CD4-positive, alpha-beta T cell treated with Interleukin-6 at 100 ng/mL for 8 hours (primary cell): ENCODE results near the gene WNT4.
A peak's percentile ranks its signal among the peaks of the same experiment; 100 is the strongest.

Experiments used
- DNase-seq: peaks from one replicate; pipeline ENCODE4 v3.0.0-alpha.2; 2020; ENCODE audit warnings: mixed read lengths, low spot score

Gene WNT4

DNA sequence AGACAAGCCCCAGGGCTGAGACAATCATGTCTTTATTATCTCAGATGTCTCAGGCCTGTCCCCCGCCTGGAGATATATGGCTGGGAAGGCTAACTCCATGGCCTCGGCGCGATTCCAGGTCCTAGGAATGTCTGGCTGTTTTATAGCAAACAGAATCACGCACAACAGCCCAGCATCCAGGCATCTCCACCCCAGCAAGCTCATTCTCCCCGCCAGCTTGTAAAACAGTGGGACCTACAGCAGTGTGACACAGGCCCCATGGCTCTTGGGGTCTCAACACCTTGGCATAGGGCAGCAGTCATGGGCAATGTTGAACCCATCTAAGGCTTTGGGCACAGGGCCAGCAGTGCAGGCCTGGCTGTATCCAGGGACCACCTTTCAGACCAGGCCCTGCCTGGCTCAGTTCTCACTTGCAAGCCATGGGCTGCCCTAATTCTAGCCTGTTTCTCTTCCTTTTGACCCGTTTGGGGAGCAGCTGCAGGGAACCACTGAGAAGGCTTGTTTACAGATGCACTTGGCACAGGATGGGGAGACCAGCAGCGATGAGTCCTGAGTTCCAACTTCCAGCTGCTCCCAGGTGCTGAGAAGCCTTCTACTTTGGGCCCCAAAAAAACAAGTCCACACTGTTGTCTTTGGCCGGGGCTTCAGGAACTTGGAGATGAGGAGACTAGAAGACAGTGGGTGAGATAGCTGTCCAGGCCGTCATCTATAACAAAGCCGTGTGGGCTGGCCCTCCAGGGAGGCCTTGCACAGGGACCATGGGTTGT lies 34.4 kb downstream of the WNT4 start:
- no peak for DNase-seq

DNA sequence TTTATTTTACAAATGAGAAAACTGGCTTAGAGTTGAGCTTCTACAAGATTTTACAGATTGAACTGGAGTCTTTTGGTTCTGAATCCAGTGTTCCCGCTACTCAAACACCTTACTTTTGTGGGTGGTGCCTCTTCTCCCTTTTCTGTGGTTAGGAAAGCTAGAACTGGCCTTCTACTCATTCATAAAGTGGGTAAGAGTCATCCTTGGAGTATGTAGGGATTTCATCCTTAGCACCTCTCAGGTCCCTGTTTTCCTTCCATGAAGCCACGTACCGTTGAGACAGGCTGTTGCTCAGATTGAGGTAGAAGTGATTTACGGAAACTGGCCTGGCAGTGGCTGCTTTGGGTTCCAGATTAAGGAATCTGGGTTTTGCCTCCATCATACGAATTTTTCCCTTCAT lies 35.8 kb downstream of the WNT4 start:
- DNase-seq, result no peak

DNA sequence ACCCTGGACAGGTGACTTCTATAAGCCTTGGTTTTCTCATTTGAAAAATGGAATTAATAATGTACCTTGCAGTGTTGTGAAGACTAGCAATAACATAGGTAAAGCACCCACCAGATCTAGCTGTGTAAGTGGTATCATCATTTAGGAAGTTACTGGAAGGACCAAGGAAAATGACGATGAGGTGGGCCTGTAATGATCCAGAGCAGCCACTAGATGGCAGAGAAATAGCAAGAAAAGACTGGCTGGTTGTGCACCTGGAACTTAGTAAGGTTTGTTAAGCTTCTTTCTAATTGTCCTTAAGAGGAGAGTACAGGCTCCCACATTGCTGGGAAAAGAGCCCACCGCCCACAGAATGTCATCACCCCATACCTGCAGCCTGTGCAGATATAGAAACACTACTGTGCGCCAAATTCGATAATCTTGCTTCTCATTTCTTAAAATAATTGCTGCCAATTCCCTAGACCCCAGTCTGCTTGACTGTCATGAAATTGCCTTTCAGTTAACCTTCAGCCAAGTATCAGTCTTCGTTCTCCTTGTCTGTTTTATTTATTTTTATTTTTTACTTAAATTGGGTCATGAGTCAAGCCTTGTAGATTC lies 37.2 kb downstream of the WNT4 start:
- DNase-seq, result peak; percentile 30

DNA sequence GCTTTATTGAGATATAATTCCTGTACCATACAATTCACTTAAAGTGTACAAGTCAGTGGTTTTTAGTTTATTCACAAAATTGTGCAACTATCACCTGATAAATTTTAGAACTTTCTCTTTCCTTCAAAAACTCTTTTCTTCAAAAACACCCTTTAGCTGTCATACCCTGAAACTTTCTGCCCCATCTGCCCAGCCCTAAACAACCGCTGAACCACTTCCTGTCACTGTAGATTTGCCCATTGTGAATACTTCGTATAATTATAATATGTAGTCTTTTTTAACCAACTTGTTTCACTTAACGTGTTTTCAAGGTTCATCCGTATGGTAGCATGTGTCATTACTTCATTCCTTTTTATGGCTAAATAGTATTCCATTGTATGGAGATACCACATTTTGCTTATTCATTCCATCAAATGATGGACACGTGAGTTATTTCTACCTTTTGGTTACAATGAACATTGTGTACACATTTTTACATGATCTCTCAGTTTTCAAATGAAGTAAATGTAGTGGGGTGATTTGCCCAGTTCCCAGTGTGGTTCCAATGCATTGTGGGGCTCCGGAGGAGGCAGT lies 37.9 kb downstream of the WNT4 start:
- peak; percentile 58 for DNase-seq

GRCh38 chr1:22104094-22104493 lies 38.8 kb downstream of the WNT4 start:
- DNase-seq, result no peak

DNA sequence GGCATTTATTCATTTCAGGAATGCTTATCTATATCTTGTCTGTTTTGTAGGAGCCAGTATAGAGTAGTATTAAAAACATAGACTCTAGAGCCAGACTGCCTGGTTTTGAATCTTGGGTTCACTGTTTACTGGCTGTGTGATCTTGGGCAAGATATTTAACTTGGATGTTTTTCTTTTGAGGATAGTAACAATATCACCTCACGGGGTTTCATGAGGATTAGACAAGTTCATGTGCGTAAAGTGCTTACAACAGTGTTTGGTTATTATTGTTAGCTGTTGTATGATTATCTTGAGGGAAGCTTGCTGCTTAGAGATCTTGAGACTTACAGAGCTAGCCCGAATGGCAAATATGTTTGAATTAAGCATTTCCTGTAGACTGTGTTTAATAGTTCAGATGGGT lies 40.2 kb downstream of the WNT4 start:
- no peak for DNase-seq

DNA sequence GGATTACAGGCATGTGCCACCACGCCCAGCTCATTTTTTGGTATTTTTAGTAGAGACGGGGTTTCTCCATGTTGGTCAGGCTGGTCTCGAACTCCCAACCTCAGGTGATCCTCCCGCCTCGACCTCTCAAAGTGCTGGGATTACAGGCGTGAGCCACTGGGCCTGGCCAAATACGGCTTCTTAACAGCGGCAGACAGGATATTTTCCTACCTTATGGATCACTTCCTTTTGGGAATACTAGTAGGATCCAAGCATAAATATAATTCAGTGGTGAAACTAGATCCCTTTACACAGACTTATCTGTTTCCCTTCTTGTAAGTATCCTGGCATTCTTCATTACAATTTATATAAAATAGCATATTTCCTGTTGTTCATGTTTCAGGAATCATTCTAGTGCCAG lies 40.9 kb downstream of the WNT4 start:
- DNase-seq, result no peak

DNA sequence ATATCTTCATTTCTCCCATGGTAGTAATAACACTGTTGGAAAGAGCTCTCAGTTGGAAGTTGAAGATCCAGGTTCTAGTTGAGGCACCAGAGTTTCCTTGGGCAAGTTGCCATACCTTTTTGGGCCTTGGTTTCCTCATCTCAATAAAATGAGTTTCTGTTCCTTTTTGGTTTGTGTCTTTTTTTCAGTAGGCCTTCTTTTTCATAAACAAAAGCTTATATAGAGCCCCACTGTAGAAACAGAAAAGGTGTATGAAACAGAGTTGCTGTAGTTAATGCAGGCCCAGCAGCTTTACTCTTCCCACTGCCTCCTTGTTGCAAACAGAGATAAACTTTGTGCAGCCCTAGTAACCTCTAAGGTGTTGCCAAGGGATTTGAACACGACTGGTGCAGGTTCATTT lies 41.7 kb downstream of the WNT4 start:
- DNase-seq, result no peak

DNA sequence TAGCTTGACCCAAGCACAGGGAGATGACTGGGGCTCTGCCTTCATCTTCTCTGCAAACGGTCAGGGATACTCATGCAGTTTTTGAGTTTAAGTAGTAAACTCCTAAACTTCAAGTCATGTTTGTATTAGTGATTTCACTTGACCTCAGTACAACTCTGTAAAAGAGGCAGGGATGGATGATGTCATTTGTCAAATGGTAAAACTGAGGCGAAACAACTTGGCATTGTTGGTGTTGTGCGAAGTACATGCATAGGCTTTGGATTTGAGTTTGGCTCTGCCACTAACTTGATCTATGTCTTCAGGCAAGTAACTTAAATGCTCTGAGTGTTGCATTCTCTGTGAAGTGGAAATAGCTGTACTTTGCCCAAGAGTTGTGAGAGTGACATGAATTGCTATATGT lies 42.7 kb downstream of the WNT4 start:
- no peak for DNase-seq

DNA sequence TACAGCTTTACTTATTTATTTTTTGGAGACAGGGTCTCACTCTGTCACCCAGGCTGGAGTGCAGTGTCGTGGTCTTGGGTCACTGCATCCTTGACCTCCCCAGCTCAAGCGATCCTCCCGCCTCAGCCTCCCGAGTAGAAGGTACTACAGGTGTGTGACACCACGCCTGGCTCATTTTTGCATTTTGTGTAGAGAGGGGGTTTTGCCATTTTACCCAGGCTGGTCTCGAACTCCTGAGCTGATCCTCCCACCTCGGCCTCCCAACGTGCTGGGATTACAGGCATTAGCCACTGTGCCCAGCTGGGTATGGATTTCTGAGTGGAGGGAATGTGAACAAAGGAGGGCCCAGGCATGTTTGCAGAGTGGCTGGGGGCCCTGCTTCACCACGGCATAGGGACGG lies 44.1 kb downstream of the WNT4 start:
- no peak for DNase-seq

DNA sequence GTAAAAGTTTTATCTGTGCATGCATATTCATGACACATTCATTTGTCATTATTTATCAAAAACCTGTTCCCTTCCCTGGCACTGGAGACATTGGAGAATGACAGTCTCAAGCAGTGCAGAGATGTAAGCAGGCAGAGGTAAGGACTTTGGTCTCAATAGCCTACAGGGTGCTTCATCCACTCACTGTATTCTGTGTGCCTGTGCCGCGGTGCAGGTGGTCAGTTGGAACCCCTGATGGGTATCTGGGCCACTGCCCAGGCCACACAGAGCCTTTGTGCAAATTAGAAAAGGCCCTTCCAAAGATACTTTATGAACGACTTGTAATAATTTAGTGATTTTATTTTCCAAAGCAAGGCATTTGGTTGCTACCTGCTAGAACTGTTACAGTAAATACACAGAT lies 46.4 kb downstream of the WNT4 start:
- DNase-seq, result no peak

- DNase-seq, result no peak
Measured at GRCh38 chr1:22096036-22096435, 46.9 kb downstream of the WNT4 start.

DNA sequence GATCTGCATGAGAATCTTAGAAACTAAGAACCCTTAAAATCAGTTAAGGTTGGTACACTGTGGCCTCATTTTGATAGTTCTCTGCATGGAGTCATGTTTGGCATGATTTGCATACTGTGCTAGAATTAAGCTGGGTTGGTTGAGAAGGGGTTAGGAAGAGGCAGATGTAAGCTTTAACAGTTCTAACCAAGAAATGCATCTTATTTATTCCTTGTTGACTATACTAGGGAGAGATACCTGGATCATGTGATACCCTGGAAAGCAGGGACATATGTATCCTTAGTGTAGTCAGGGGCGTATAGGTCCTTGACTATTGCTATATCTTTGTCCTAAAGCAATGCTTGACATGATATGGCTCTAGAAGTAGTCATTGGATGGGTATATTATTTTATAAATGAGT lies 49.4 kb downstream of the WNT4 start:
- no peak for DNase-seq

DNA sequence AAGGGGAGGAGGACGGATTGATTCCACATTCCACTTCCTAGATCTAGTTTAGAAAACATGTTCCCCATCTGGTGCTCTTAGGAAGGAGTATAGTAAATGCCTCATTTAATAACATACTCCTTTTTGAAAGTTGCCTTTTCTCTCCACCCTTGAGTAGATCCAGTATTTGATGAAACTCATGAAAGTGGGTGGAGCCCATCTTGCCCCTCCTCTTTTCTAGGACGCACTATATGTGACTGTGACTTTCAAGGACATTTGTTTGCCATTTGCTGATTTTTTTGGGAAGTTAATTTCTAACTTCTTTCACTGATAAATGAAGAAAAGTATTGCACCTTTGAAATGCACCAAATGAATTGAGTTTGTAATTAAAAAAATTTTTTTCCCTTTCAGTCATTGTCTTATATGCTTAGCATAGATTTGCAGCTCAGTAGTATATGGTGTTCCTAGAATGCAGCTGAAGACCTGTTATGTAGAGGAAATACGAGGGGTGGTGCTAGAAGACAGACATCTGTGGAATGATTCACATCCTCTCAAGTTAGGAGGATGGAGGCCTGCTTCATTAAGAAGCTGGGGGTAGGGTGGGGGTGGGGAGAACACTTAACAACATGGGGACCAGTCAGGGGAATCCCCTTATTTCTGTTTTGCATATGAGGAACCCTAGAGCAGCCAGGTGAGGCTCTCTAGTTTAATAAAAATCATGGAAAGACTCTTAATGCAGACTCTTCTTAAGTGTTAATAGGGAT lies 50.7 kb downstream of the WNT4 start:
- peak; percentile 64 for DNase-seq

DNA sequence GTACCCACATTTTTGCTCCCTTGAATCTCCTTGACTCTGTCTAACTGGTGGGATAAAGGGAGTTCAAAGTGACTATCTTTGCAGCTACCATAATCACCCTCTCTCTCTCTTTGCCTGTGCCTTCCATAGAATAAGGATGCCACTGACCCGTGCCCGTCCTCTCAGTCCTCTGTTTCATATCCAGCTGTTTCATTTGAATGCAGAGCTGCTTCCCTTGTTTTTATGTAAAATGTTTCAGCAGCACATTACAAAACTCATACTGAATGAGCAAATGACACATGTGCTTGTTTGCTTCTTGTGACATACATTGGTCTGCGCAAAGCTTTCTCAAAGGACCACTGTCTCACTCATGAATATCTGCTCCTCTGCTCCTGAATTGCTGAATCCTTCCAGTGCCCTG lies 52.0 kb downstream of the WNT4 start:
- no peak for DNase-seq

DNA sequence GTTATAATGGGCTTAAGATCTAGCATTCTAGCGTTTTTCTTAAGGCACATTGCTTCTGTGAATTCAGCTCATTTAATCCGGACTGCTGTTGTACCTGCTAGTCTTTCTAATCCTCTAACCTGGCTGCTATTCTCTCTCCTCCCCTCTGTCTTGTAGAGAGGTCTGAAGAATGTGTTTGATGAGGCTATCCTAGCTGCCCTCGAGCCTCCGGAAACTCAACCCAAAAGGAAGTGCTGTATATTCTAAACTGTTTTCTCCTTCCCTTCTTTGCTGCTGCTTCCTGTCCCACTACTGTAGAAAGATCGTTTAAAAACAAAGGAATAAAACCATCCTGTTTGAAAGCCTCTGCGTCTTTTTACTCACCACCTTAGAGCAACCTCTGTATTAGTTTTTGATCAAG lies 53.1 kb downstream of the WNT4 start:
- DNase-seq, result peak; percentile 11

- DNase-seq, result no peak
Measured at GRCh38 chr1:22089134-22089571, 53.7 kb downstream of the WNT4 start.

GRCh38 chr1:22088331-22088730 lies 54.6 kb downstream of the WNT4 start:
- no peak for DNase-seq

GRCh38 chr1:22080191-22080590 lies 62.7 kb downstream of the WNT4 start:
- no peak for DNase-seq

DNA sequence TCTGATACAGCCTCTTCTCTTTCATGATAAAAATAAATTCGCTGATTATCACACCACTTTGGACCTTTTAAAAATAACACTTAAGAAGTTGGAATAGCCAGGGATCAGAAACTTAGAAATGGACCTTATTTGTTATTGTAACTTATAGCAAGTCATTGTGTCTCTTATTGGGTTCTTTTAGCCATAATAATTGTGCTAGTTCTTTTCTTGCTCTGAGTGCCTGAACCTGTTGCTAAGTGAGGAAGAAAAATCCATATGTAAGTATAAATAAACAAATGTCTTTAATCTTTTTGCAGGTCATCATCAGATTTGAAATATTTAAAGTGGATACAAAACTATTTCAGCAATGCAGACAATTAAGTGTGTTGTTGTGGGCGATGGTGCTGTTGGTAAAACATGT lies 64.8 kb downstream of the WNT4 start:
- no peak for DNase-seq

- DNase-seq, result no peak
Measured at GRCh38 chr1:22077728-22078127, 65.2 kb downstream of the WNT4 start.

- DNase-seq, result no peak
Measured at GRCh38 chr1:22076346-22076745, 66.6 kb downstream of the WNT4 start.

DNA sequence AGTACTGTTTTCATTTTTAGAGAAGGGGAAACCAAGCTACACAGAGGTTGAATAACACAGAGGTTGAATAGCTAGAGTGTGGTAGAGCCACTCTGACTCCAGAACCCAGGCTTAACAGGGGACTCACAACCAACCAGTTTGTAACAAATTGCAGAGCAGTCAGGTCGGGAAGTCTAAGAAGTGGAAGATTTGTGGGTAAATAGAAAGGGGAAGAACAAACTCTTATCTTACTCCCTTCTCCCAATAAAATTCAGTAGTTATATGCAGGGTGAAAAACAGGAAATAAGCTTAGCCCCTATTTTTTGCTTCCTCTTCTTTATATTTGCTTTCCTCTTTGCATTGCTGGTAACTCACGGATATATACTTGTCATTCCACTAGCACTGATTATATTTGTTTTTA lies 67.2 kb downstream of the WNT4 start:
- DNase-seq, result no peak
